Mesothelial cell of epicardium (in vitro differentiated cells): ENCODE data around the gene CAAP1. TPM values are rescaled to one million over a fixed set of nuclear protein-coding genes. Genes with fewer than 3 reads are reported as not detected.

Experiments used
- DNase-seq, 2 experiments: peaks; one replicate each; pipeline ENCODE4 v3.0.0; 2021; ENCODE audit warnings: low spot score in 2 of 2; ENCODE audit not compliant: unreplicated experiment in 2 of 2
- H3K27ac Mint-ChIP-seq: 2 replicates; pipeline ENCODE4 v1.8.0; 2021; ENCODE audit warnings: mixed read lengths
- H3K27me3 Mint-ChIP-seq: 2 replicates; pipeline ENCODE4 v1.8.0; 2021; ENCODE audit warnings: low read depth, mixed read lengths
- H3K36me3 Mint-ChIP-seq: 2 replicates; pipeline ENCODE4 v1.8.0; 2021; ENCODE audit warnings: mixed read lengths
- H3K4me1 Mint-ChIP-seq: 2 replicates; pipeline ENCODE4 v1.8.0; 2021; ENCODE audit warnings: mixed read lengths
- H3K4me3 Mint-ChIP-seq: 2 replicates; pipeline ENCODE4 v1.8.0; 2021; ENCODE audit warnings: mild to moderate bottlenecking, moderate library complexity, mixed read lengths
- H3K9me3 Mint-ChIP-seq: 2 replicates; pipeline ENCODE4 v1.8.0; 2021; ENCODE audit warnings: mixed read lengths
- CTCF ChIP-seq: fragments of 200-600 bp; sonication (generic); IDR thresholded peaks from one replicate; pipeline ENCODE4 v1.5.0; 2021; ENCODE audit warnings: antibody characterized with exemption; ENCODE audit not compliant: unreplicated experiment
- total RNA-seq: library from RNA; stranded (reverse); gene quantifications from 3 replicates; pipeline ENCODE4 v1.2.1, GENCODE V29; 2021

Gene CAAP1
- total RNA-seq, 1 donor from 2014 or later: 18.7 TPM

- Mint-ChIP-seq H3K27me3 (no peaks in the 10 kb centered on the region), H3K4me3 (no peak overlapping the region), H3K4me1 (no peaks in the 10 kb centered on the region), H3K36me3 (peaks cover 23% of the 10 kb centered on the region), H3K9me3 (no peaks in the 10 kb centered on the region), H3K27ac (no peak overlapping the region)
- DNase-seq: no peak
- no peak for TF ChIP-seq CTCF
Measured at GRCh38 chr9:26928902-26929495, 36.4 kb upstream of the CAAP1 start.

- no peak for TF ChIP-seq CTCF
- no peak for DNase-seq
- Mint-ChIP-seq H3K27ac (no peak overlapping the region), H3K4me3 (no peak overlapping the region), H3K9me3 (no peaks in the 10 kb centered on the region), H3K36me3 (peaks cover 45% of the 10 kb centered on the region), H3K27me3 (no peaks in the 10 kb centered on the region), H3K4me1 (no peaks in the 10 kb centered on the region)
Measured at GRCh38 chr9:26925609-26926008, 33.0 kb upstream of the CAAP1 start.

- H3K27ac Mint-ChIP-seq: no peak overlapping the region
- H3K36me3 Mint-ChIP-seq: peaks cover 58% of the 10 kb centered on the region
- no peak for TF ChIP-seq CTCF
- no peak for DNase-seq
- no peaks in the 10 kb centered on the region for H3K27me3 Mint-ChIP-seq
- no peaks in the 10 kb centered on the region for H3K9me3 Mint-ChIP-seq
- no peaks in the 10 kb centered on the region for H3K4me1 Mint-ChIP-seq
- H3K4me3 Mint-ChIP-seq: no peak overlapping the region
Measured at GRCh38 chr9:26919698-26920097, 27.1 kb upstream of the CAAP1 start.

GRCh38 chr9:26913138-26913668 is 20.6 kb upstream of the CAAP1 start:
- Mint-ChIP-seq H3K9me3 (no peaks in the 10 kb centered on the region), H3K27me3 (no peaks in the 10 kb centered on the region), H3K4me3 (no peak overlapping the region), H3K27ac (no peak overlapping the region), H3K36me3 (peaks cover 36% of the 10 kb centered on the region), H3K4me1 (no peaks in the 10 kb centered on the region)
- DNase-seq: no peak
- no peak for TF ChIP-seq CTCF

GRCh38 chr9:26904671-26905070 is 12.1 kb upstream of the CAAP1 start:
- Mint-ChIP-seq H3K9me3 (no peaks in the 10 kb centered on the region), H3K4me3 (no peak overlapping the region), H3K27ac (no peak overlapping the region), H3K27me3 (no peaks in the 10 kb centered on the region), H3K4me1 (no peaks in the 10 kb centered on the region), H3K36me3 (peaks cover 36% of the 10 kb centered on the region)
- DNase-seq: no peak
- no peak for TF ChIP-seq CTCF
